Left ventricle myocardium inferior (tissue), 1 donor: ENCODE measurements around the gene NELFCD. TPM values are rescaled to one million over a fixed set of nuclear protein-coding genes. Genes with fewer than 3 reads are reported as not detected.
"Not testable (repeated sequence)": the region's sequence is repeated elsewhere in the genome, so short reads cannot be mapped to it uniquely, and the experiment has no call there.

Experiments
- DNase-seq: peaks from one replicate; pipeline ENCODE4 v3.0.0-alpha.2; 2020
- H3K27ac ChIP-seq: fragments of 200-600 bp; replicated peaks from 2 replicates; pipeline ENCODE4 v1.8.0; 2021
- H3K27me3 ChIP-seq: fragments of 200-600 bp; 2 replicates; pipeline ENCODE4 v1.8.0; 2021; ENCODE audit warnings: low read depth
- H3K36me3 ChIP-seq: fragments of 200-600 bp; 2 replicates; pipeline ENCODE4 v1.8.0; 2021
- H3K4me1 ChIP-seq: fragments of 200-600 bp; 2 replicates; pipeline ENCODE4 v1.8.0; 2021
- H3K4me3 ChIP-seq: fragments of 200-600 bp; 2 replicates; pipeline ENCODE4 v1.8.0; 2021; ENCODE audit warnings: mild to moderate bottlenecking, moderate library complexity
- H3K9me3 ChIP-seq: fragments of 200-600 bp; replicated peaks from 2 replicates; pipeline ENCODE4 v1.8.0; 2021
- CTCF ChIP-seq: fragments of 200-600 bp; IDR thresholded peaks from 2 replicates; pipeline ENCODE4 v1.8.0; 2021; ENCODE audit warnings: antibody characterized with exemption, mild to moderate bottlenecking, borderline replicate concordance
- intact Hi-C: fragments of 100-400 bp; cut with micrococcal nuclease; formaldehyde crosslinking; loops from one replicate; pipeline ENCODE4 v1.11.0; 2022
- total RNA-seq: library from RNA; stranded (reverse); fragmentation: NEBNext Ultra II Directional; extraction: Animal tissue kit (Norgen Biotek cat#: 25700); gene quantifications from one replicate; pipeline ENCODE4 v1.2.1, GENCODE V29; 2021
- donor health status: DM: no; HTN: yes; CAD: no; lungs with severe emphysema.

Gene NELFCD
- total RNA-seq, 1 donor from 2014 or later, result 30.4 TPM

- DNase-seq, result no peak
- no peak for TF ChIP-seq CTCF
- Histone ChIP-seq H3K27ac (no peak overlapping the region), H3K36me3 (peaks cover 48% of the 10 kb centered on the region), H3K4me3 (no peak overlapping the region), H3K9me3 (no peaks in the 10 kb centered on the region), H3K4me1 (peaks cover 41% of the 10 kb centered on the region), H3K27me3 (no peaks in the 10 kb centered on the region)
- intact Hi-C loops, result loop anchor here (10.0 kb wide), 1 partner anchor 161 kb away; no protein-coding TSS in a partner anchor
Observed at GRCh38 chr20:59035381-59035780, 54.3 kb downstream of the NELFCD start.

DNA sequence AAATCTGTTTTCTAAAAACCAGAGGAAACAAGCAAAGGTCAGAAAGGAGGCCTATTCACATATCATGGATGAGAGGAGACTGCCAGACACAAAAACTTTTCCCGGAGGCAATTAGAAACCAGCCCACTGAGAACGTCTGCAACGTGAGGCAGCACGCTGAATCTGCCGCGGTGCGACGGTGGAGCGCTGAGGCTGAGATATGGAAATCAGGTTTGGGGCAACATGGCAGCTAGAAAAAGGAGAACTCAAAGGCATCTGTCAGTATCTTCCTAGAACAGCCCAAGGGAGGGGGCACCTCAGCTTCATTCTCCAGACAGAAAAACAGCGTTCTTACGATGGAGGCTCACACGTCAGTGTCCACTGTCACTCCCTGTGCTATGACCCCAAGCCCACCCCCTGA lies 56.3 kb downstream of the NELFCD start:
- H3K27me3 ChIP-seq, result no peaks in the 10 kb centered on the region
- H3K4me3 ChIP-seq, result no peak overlapping the region
- peaks cover 47% of the 10 kb centered on the region for H3K36me3 ChIP-seq
- intact Hi-C loops, result loop anchor here (10.0 kb wide), 1 partner anchor 163 kb away; no protein-coding TSS in a partner anchor
- H3K9me3 ChIP-seq, result no peaks in the 10 kb centered on the region
- TF ChIP-seq CTCF, result no peak
- no peak for DNase-seq
- no peak overlapping the region for H3K27ac ChIP-seq
- H3K4me1 ChIP-seq, result peaks cover 45% of the 10 kb centered on the region

DNA sequence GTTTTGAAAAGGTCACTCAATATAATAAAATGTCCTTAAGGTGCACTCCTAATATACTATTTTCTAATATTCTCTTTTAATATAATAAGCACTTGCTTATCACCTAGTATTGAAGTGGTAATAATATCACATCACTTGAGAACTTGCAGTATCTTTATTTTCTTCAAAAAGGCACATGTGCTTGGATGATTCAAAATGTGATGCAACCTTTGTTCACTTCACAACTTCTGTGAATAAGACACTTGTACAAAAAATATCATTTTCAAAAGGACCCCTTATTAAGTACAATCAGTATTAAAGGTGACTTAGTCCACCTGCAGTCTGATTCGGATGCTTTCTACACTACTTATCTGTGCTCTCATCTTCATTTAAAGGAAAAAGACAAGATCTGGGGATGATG lies 58.2 kb downstream of the NELFCD start:
- Histone ChIP-seq H3K4me1 (peaks cover 46% of the 10 kb centered on the region), H3K9me3 (no peaks in the 10 kb centered on the region), H3K4me3 (no peak overlapping the region), H3K36me3 (peaks cover 41% of the 10 kb centered on the region), H3K27me3 (no peaks in the 10 kb centered on the region), H3K27ac (no peak overlapping the region)
- intact Hi-C loops, result loop anchor here (10.0 kb wide), 1 partner anchor 164 kb away; no protein-coding TSS in a partner anchor
- no peak for DNase-seq
- no peak for TF ChIP-seq CTCF

DNA sequence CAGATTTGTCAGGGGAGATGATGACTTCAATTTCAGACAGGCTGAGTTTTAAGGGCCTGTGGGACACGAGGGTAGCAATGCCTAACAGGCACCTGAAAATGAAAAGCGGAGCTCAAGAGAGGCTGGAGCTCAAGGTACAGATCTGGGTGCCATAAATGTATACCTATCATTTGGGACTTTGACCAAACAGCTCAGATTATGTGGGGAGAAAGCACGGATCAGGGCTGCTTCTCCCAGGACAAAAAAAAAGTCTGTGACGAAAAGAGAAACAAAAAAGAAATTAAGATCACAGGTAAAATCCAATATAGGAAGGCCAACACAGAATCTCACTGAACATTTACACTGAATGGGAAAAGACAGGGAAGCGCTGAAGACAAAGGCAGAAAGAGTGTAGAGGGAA lies 59.6 kb downstream of the NELFCD start:
- Histone ChIP-seq H3K36me3 (peaks cover 27% of the 10 kb centered on the region), H3K27ac (no peak overlapping the region), H3K27me3 (no peaks in the 10 kb centered on the region), H3K4me3 (no peak overlapping the region), H3K9me3 (no peaks in the 10 kb centered on the region), H3K4me1 (peaks cover 46% of the 10 kb centered on the region)
- no peak for TF ChIP-seq CTCF
- no peak for DNase-seq
- intact Hi-C loops, result no loop called here

- Histone ChIP-seq H3K27ac (peak overlapping the region; percentile 88), H3K4me1 (peaks cover 46% of the 10 kb centered on the region), H3K4me3 (peak overlapping the region; percentile 88), H3K36me3 (peaks cover 19% of the 10 kb centered on the region)
- intact Hi-C loops, DNase-seq, H3K9me3 ChIP-seq, H3K27me3 ChIP-seq: not testable (repeated sequence)
Observed at GRCh38 chr20:59041487-59041886, 60.4 kb downstream of the NELFCD start.

- Histone ChIP-seq H3K36me3 (peaks cover 11% of the 10 kb centered on the region), H3K27me3 (no peaks in the 10 kb centered on the region), H3K27ac (peak within 1 kb of the TSS; percentile 88), H3K4me3 (peak within 1 kb of the TSS; percentile 88), H3K4me1 (peaks cover 46% of the 10 kb centered on the region), H3K9me3 (no peaks in the 10 kb centered on the region)
- peak; percentile 36 for DNase-seq
- intact Hi-C loops, result no loop called here
- TF ChIP-seq CTCF, result no peak
Observed at GRCh38 chr20:59042151-59042795, 61.2 kb downstream of the NELFCD start, which contains the start of gene PRELID3B. Gene PRELID3B, minus strand, starts transcription at chr20:59042786. Its CDS starts 56 bp downstream, at chr20:59042730.
